Endodermal cell (in vitro differentiated cells): ENCODE results near the gene MDC1. TPM values are rescaled to one million over a fixed set of nuclear protein-coding genes. Genes with fewer than 3 reads are reported as not detected.

ENCODE experiments used
- DNase-seq: peaks from one replicate; pipeline ENCODE4 v3.0.0-alpha.2; 2017
- H3K27ac ChIP-seq: 2 replicates; pipeline ENCODE4 v1.5.1; 2013; ENCODE audit warnings: mild to moderate bottlenecking, low read depth, low read length, moderate library complexity
- H3K27me3 ChIP-seq: 2 replicates; pipeline ENCODE4 v1.6.1; 2013; ENCODE audit warnings: mild to moderate bottlenecking, low read length, moderate library complexity; ENCODE audit not compliant: insufficient read depth, control insufficient read depth, poor library complexity, severe bottlenecking
- H3K36me3 ChIP-seq: 2 replicates; pipeline ENCODE4 v1.7.0; 2013; ENCODE audit warnings: mild to moderate bottlenecking, low read length, moderate library complexity; ENCODE audit not compliant: control insufficient read depth, insufficient read depth
- H3K4me1 ChIP-seq: one replicate; pipeline ENCODE4 v1.7.0; 2013; ENCODE audit warnings: low read length; ENCODE audit not compliant: control insufficient read depth, insufficient read depth
- H3K4me3 ChIP-seq: 2 replicates; pipeline ENCODE4 v1.5.1; 2013; ENCODE audit warnings: mild to moderate bottlenecking, low read length, moderate library complexity
- H3K9ac ChIP-seq: 2 replicates; pipeline ENCODE4 v1.6.1; 2013; ENCODE audit warnings: mild to moderate bottlenecking, low read length, moderate library complexity; ENCODE audit not compliant: poor library complexity, severe bottlenecking; ENCODE audit errors: extremely low read depth
- H3K9me3 ChIP-seq: 2 replicates; pipeline ENCODE4 v1.6.1; 2013; ENCODE audit warnings: mild to moderate bottlenecking, low read length, moderate library complexity; ENCODE audit not compliant: control insufficient read depth
- H3K27ac Mint-ChIP-seq: 2 replicates; pipeline ENCODE4 v1.8.0; 2020; ENCODE audit warnings: mixed read lengths
- H3K27me3 Mint-ChIP-seq: 2 replicates; pipeline ENCODE4 v1.8.0; 2021; ENCODE audit warnings: mild to moderate bottlenecking, mixed read lengths; ENCODE audit not compliant: insufficient read depth
- H3K36me3 Mint-ChIP-seq: 2 replicates; pipeline ENCODE4 v1.8.0; 2020; ENCODE audit warnings: low read depth, mixed read lengths
- H3K4me1 Mint-ChIP-seq: 2 replicates; pipeline ENCODE4 v1.8.0; 2020; ENCODE audit warnings: mixed read lengths
- H3K4me3 Mint-ChIP-seq: 2 replicates; pipeline ENCODE4 v1.8.0; 2020; ENCODE audit warnings: mild to moderate bottlenecking, moderate library complexity, mixed read lengths
- H3K9me3 Mint-ChIP-seq: 2 replicates; pipeline ENCODE4 v1.8.0; 2020; ENCODE audit warnings: mild to moderate bottlenecking, mixed read lengths
- CTCF ChIP-seq: fragments of 200-600 bp; sonication (generic); conservative IDR thresholded peaks from 2 replicates; pipeline ENCODE4 v1.5.0; 2021; ENCODE audit warnings: antibody characterized with exemption, mild to moderate bottlenecking
- WGBS, 2 experiments: methylation state at CpG; one replicate each; pipeline versions ENCODE4 v1.1.5 to v1.1.7; 2013; ENCODE audit warnings: missing lambda C conversion rate in 2 of 2, mixed read lengths in 1 of 2; ENCODE audit not compliant: insufficient coverage in 1 of 2, insufficient read length in 1 of 2; 5-methylcytosine and 5-hydroxymethylcytosine counted together
- total RNA-seq, 2 donors: library from RNA; stranded (reverse); fragmentation: NEBNext Ultra II Directional in 1 of 2; extraction: Animal tissue kit (Norgen Biotek cat#: 25700) in 1 of 2; gene quantifications; 2 replicates in 1 of 2; 3 replicates in 1 of 2; pipeline ENCODE4 v1.2.1, GENCODE V29; 2021

MDC1 gene
- total RNA-seq, 2 donors from 2014 or later: 79.0 to 95.1 TPM

- 25% methylated on average over 11 to 30 of the region's 31 CpGs for WGBS, 2 experiments
Observed at GRCh38 chr6:30678964-30679726, 37.9 kb downstream of the MDC1 start.

GRCh38 chr6:30676660-30677285 lies 40.3 kb downstream of the MDC1 start:
- H3K9ac ChIP-seq: no peak overlapping the region
- H3K36me3 Mint-ChIP-seq: peaks cover 26% of the 10 kb centered on the region
- no peak overlapping the region for H3K27ac Mint-ChIP-seq
- no peak overlapping the region for H3K4me3 Mint-ChIP-seq
- no peaks in the 10 kb centered on the region for H3K27me3 ChIP-seq
- no peak overlapping the region for H3K4me3 ChIP-seq
- peaks cover 20% of the 10 kb centered on the region for H3K4me1 Mint-ChIP-seq
- no peaks in the 10 kb centered on the region for H3K9me3 Mint-ChIP-seq
- no peaks in the 10 kb centered on the region for H3K9me3 ChIP-seq
- no peak overlapping the region for H3K27ac ChIP-seq
- DNase-seq: no peak
- H3K4me1 ChIP-seq: no peaks in the 10 kb centered on the region
- peaks cover 38% of the 10 kb centered on the region for H3K36me3 ChIP-seq
- no peaks in the 10 kb centered on the region for H3K27me3 Mint-ChIP-seq
- 93 to 98% methylated on average over 3 to 9 of the region's 10 CpGs for WGBS, 2 experiments
- no peak for TF ChIP-seq CTCF

More at GRCh38 chr6:30678964-30679726, 37.9 kb downstream of the MDC1 start:
- Mint-ChIP-seq H3K27me3 (no peaks in the 10 kb centered on the region), H3K36me3 (peaks cover 26% of the 10 kb centered on the region), H3K9me3 (no peaks in the 10 kb centered on the region), H3K4me1 (peaks cover 42% of the 10 kb centered on the region), H3K27ac (no peak overlapping the region), H3K4me3 (no peak overlapping the region)
- peak; percentile 99 for TF ChIP-seq CTCF
- Histone ChIP-seq H3K27me3 (no peaks in the 10 kb centered on the region), H3K9ac (no peak overlapping the region), H3K9me3 (no peaks in the 10 kb centered on the region), H3K4me1 (peaks cover 12% of the 10 kb centered on the region), H3K36me3 (peaks cover 41% of the 10 kb centered on the region), H3K27ac (no peak overlapping the region), H3K4me3 (peak overlapping the region; percentile 65)
- DNase-seq: peak; percentile 97

GRCh38 chr6:30672445-30673253 lies 44.4 kb downstream of the MDC1 start, which contains the start of gene DHX16:
Gene DHX16 (minus strand): TSS chr6:30673006. CDS start chr6:30672841, 165 bp downstream.
- TF ChIP-seq CTCF: peak; percentile 91
- Histone ChIP-seq H3K4me3 (peak within 1 kb of the TSS; percentile 99), H3K27me3 (no peaks in the 10 kb centered on the region), H3K27ac (no peak within 1 kb of the TSS), H3K9ac (peak within 1 kb of the TSS; percentile 77), H3K9me3 (no peaks in the 10 kb centered on the region), H3K36me3 (peaks cover 40% of the 10 kb centered on the region), H3K4me1 (no peaks in the 10 kb centered on the region)
- H3K9me3 Mint-ChIP-seq: no peaks in the 10 kb centered on the region
- no peaks in the 10 kb centered on the region for H3K27me3 Mint-ChIP-seq
- H3K4me3 Mint-ChIP-seq: peak within 1 kb of the TSS; percentile 90
- peaks cover 37% of the 10 kb centered on the region for H3K36me3 Mint-ChIP-seq
- 0% methylated on average over 39 to 57 of the region's 57 CpGs for WGBS, 2 experiments
- peak within 1 kb of the TSS; percentile 65 for H3K27ac Mint-ChIP-seq
- H3K4me1 Mint-ChIP-seq: peaks cover 12% of the 10 kb centered on the region
- DNase-seq: peak; percentile 98
